H9 (cell line): Measurements from ENCODE around the gene KCNIP3. TPM values are rescaled to one million over a fixed set of nuclear protein-coding genes. Genes with fewer than 3 reads are reported as not detected.

Experiments
- DNase-seq: peaks from one replicate; pipeline ENCODE4 v3.0.0-alpha.2; 2017
- H2AFZ ChIP-seq: one replicate; pipeline ENCODE4 v1.6.1; 2013; ENCODE audit warnings: mild to moderate bottlenecking, low read length, control low read depth, moderate library complexity
- H2AK5ac ChIP-seq: 2 replicates; pipeline ENCODE4 v1.6.1; 2013; ENCODE audit warnings: low read length, control low read depth, mixed read lengths; ENCODE audit not compliant: insufficient read length
- H2BK120ac ChIP-seq: one replicate; pipeline ENCODE4 v1.6.1; 2013; ENCODE audit warnings: low read depth, mild to moderate bottlenecking, low read length, control low read depth, inconsistent platforms; ENCODE audit not compliant: poor library complexity, severe bottlenecking
- H2BK12ac ChIP-seq: 2 replicates; pipeline ENCODE4 v1.6.1; 2013; ENCODE audit warnings: low read length, control low read depth, mixed read lengths, low read depth; ENCODE audit not compliant: insufficient read length
- H2BK15ac ChIP-seq: 2 replicates; pipeline ENCODE4 v1.6.1; 2013; ENCODE audit warnings: low read depth, low read length, control low read depth
- H2BK20ac ChIP-seq: one replicate; pipeline ENCODE4 v1.6.1; 2013; ENCODE audit warnings: low read depth, mild to moderate bottlenecking, low read length, control low read depth, inconsistent platforms; ENCODE audit not compliant: poor library complexity, severe bottlenecking
- H2BK5ac ChIP-seq: 2 replicates; pipeline ENCODE4 v1.6.1; 2013; ENCODE audit warnings: low read length, control low read depth, mixed read lengths; ENCODE audit not compliant: insufficient read length
- H3K14ac ChIP-seq: 2 replicates; pipeline ENCODE4 v1.6.1; 2013; ENCODE audit warnings: low read length, control low read depth; ENCODE audit not compliant: insufficient read depth
- H3K18ac ChIP-seq: 2 replicates; pipeline ENCODE4 v1.6.1; 2013; ENCODE audit warnings: low read depth, mild to moderate bottlenecking, mixed read lengths, low read length, control low read depth; ENCODE audit not compliant: insufficient read length
- H3K23ac ChIP-seq: 2 replicates; pipeline ENCODE4 v1.6.1; 2013; ENCODE audit warnings: low read length, control low read depth, mixed read lengths, low read depth; ENCODE audit not compliant: insufficient read length
- H3K23me2 ChIP-seq: 2 replicates; pipeline ENCODE4 v1.6.1; 2013; ENCODE audit warnings: low read depth, mild to moderate bottlenecking, mixed read lengths, low read length, control low read depth; ENCODE audit not compliant: insufficient read length, poor library complexity, severe bottlenecking
- H3K27ac ChIP-seq: 2 replicates; pipeline ENCODE4 v1.5.1; 2013; ENCODE audit warnings: low read length, control low read depth, mixed read lengths, low read depth; ENCODE audit not compliant: insufficient read length
- H3K27me3 ChIP-seq: 2 replicates; pipeline ENCODE4 v1.6.1; 2013; ENCODE audit warnings: low read length, control low read depth, inconsistent platforms; ENCODE audit not compliant: insufficient read depth
- H3K4ac ChIP-seq: 2 replicates; pipeline ENCODE4 v1.6.1; 2013; ENCODE audit warnings: low read depth, mild to moderate bottlenecking, control low read depth, inconsistent platforms, low read length, moderate library complexity
- H3K4me1 ChIP-seq: 2 replicates; pipeline ENCODE4 v1.6.1; 2013; ENCODE audit warnings: low read length, control low read depth, inconsistent platforms; ENCODE audit not compliant: insufficient read depth
- H3K4me2 ChIP-seq: 2 replicates; pipeline ENCODE4 v1.6.1; 2013; ENCODE audit warnings: low read length, control low read depth, mixed read lengths; ENCODE audit not compliant: insufficient read length, insufficient read depth
- H3K56ac ChIP-seq: 2 replicates; pipeline ENCODE4 v1.6.1; 2013; ENCODE audit warnings: low read depth, mild to moderate bottlenecking, mixed read lengths, low read length, control low read depth; ENCODE audit not compliant: insufficient read length
- H3K79me1 ChIP-seq: 2 replicates; pipeline ENCODE4 v1.6.1; 2013; ENCODE audit warnings: low read depth, mild to moderate bottlenecking, moderate library complexity, low read length, control low read depth, inconsistent platforms; ENCODE audit not compliant: insufficient read depth, poor library complexity, severe bottlenecking
- H3K79me2 ChIP-seq: 2 replicates; pipeline ENCODE4 v1.6.1; 2013; ENCODE audit warnings: low read length, control low read depth, inconsistent platforms; ENCODE audit not compliant: insufficient read depth
- H3K9ac ChIP-seq: 2 replicates; pipeline ENCODE4 v1.6.1; 2013; ENCODE audit warnings: low read length, control low read depth, mixed read lengths; ENCODE audit not compliant: insufficient read length; ENCODE audit errors: extremely low read depth
- H3K9me3 ChIP-seq: one replicate; pipeline ENCODE4 v1.6.1; 2013; ENCODE audit warnings: low read depth, low read length, inconsistent platforms; ENCODE audit not compliant: control insufficient read depth
- H3T11ph ChIP-seq: one replicate; pipeline ENCODE4 v1.6.1; 2013; ENCODE audit warnings: mild to moderate bottlenecking, low read length, control low read depth, inconsistent platforms
- H4K20me1 ChIP-seq: one replicate; pipeline ENCODE4 v1.6.1; 2013; ENCODE audit not compliant: control insufficient read depth, insufficient read length, insufficient read depth
- H4K5ac ChIP-seq: 2 replicates; pipeline ENCODE4 v1.6.1; 2013; ENCODE audit warnings: low read depth, mild to moderate bottlenecking, mixed read lengths, low read length, control low read depth; ENCODE audit not compliant: insufficient read length
- H4K8ac ChIP-seq: replicated peaks from 2 replicates; pipeline ENCODE4 v1.6.1; 2013; ENCODE audit warnings: low read length, control low read depth, mixed read lengths, low read depth; ENCODE audit not compliant: insufficient read length
- H4K91ac ChIP-seq: 2 replicates; pipeline ENCODE4 v1.6.1; 2013; ENCODE audit warnings: low read depth, mild to moderate bottlenecking, moderate library complexity, mixed read lengths, low read length, control low read depth; ENCODE audit not compliant: insufficient read length
- H3K27ac Mint-ChIP-seq, 3 experiments: 2 replicates in 2 of 3; 3 replicates in 1 of 3; pipeline ENCODE4 v1.8.0; 2020 to 2021; ENCODE audit warnings: mixed read lengths in 3 of 3, mild to moderate bottlenecking in 1 of 3, moderate library complexity in 1 of 3
- H3K27me3 Mint-ChIP-seq: 2 replicates; pipeline ENCODE4 v1.8.0; 2021; ENCODE audit warnings: low read depth, mild to moderate bottlenecking, moderate library complexity, mixed read lengths
- H3K36me3 Mint-ChIP-seq, 3 experiments: 2 replicates in 2 of 3; 3 replicates in 1 of 3; pipeline ENCODE4 v1.8.0; 2020 to 2021; ENCODE audit warnings: low read depth in 3 of 3, mixed read lengths in 3 of 3; ENCODE audit not compliant: insufficient read depth in 1 of 3
- H3K4me1 Mint-ChIP-seq, 2 experiments: 2 replicates each; pipeline ENCODE4 v1.8.0; 2020; ENCODE audit warnings: mixed read lengths in 2 of 2
- H3K4me3 Mint-ChIP-seq, 2 experiments: 2 replicates in 1 of 2; 3 replicates in 1 of 2; pipeline ENCODE4 v1.8.0; 2020 to 2021; ENCODE audit warnings: mild to moderate bottlenecking in 2 of 2, mixed read lengths in 2 of 2, moderate library complexity in 1 of 2
- H3K9me3 Mint-ChIP-seq, 2 experiments: 2 replicates in 1 of 2; 3 replicates in 1 of 2; pipeline ENCODE4 v1.8.0; 2020; ENCODE audit warnings: mild to moderate bottlenecking in 2 of 2, mixed read lengths in 2 of 2, moderate library complexity in 1 of 2
- CTCF ChIP-seq: fragments of 200-600 bp; sonication (generic); conservative IDR thresholded peaks from 3 replicates; pipeline ENCODE4 v1.8.0; 2021; ENCODE audit warnings: antibody characterized with exemption, mild to moderate bottlenecking
- WGBS: extraction: QIAGEN DNeasy Blood & Tissue Kit; methylation state at CpG from one replicate; pipeline ENCODE4 v1.1.7; 2013; ENCODE audit warnings: missing lambda C conversion rate, low lambda C conversion rate, mixed read lengths; ENCODE audit not compliant: insufficient read length; ENCODE audit errors: extremely low coverage; 5-methylcytosine and 5-hydroxymethylcytosine counted together
- total RNA-seq: library from RNA; stranded (reverse); gene quantifications from 2 replicates; pipeline ENCODE4 v1.2.1, GENCODE V29; 2021

Gene KCNIP3
- total RNA-seq, 1 experiment from 2014 or later, result 1.5 TPM

GRCh38 chr2:95310651-95311050 is 13.5 kb downstream of the KCNIP3 start:
- Histone ChIP-seq H3K27ac (no peak overlapping the region), H3K9me3 (no peaks in the 10 kb centered on the region)

More at GRCh38 chr2:95310651-95311050, 13.5 kb downstream of the KCNIP3 start:
- no peak for TF ChIP-seq CTCF
- H3K9ac ChIP-seq, result no peak overlapping the region
- no peak overlapping the region for H3K4ac ChIP-seq
- H3K18ac ChIP-seq, result no peak overlapping the region
- H3T11ph ChIP-seq, result no peak overlapping the region
- H3K56ac ChIP-seq, result no peak overlapping the region
- no peaks in the 10 kb centered on the region for H4K20me1 ChIP-seq
- no peak overlapping the region for H4K91ac ChIP-seq
- no peak overlapping the region for H3K14ac ChIP-seq
- H2BK5ac ChIP-seq, result no peak overlapping the region
- H2BK120ac ChIP-seq, result no peak overlapping the region
- no peaks in the 10 kb centered on the region for H3K27me3 ChIP-seq
- no peak overlapping the region for H2BK12ac ChIP-seq
- Mint-ChIP-seq H3K9me3 (no peaks in the 10 kb centered on the region; a peak in 2 of 5 replicates), H3K4me3 (no peak overlapping the region), H3K36me3 (no peaks in the 10 kb centered on the region; a peak in 1 of 7 replicates), H3K4me1 (peaks cover 19 to 27% of the 10 kb centered on the region in 2 experiments), H3K27me3 (peaks cover 2% of the 10 kb centered on the region), H3K27ac (no peak overlapping the region)
- WGBS, result no CpG with 5 or more reads among the region's 4 CpGs
- no peak overlapping the region for H4K5ac ChIP-seq
- no peak overlapping the region for H3K23ac ChIP-seq
- H2BK15ac ChIP-seq, result no peak overlapping the region
- no peak overlapping the region for H4K8ac ChIP-seq
- no peaks in the 10 kb centered on the region for H3K4me1 ChIP-seq
- no peak overlapping the region for H2BK20ac ChIP-seq
- H2AFZ ChIP-seq, result no peak overlapping the region
- no peaks in the 10 kb centered on the region for H3K79me2 ChIP-seq
- H3K23me2 ChIP-seq, result no peaks in the 10 kb centered on the region
- H2AK5ac ChIP-seq, result no peak overlapping the region
- H3K79me1 ChIP-seq, result no peaks in the 10 kb centered on the region
- H3K4me2 ChIP-seq, result no peak overlapping the region
- DNase-seq, result no peak
